CD4-positive, alpha-beta T cell (primary cell): ENCODE data around the gene UBA6. TPM values are rescaled to one million over a fixed set of nuclear protein-coding genes. Genes with fewer than 3 reads are reported as not detected.

ENCODE experiments used
- ATAC-seq: fragments of 200-7000 bp; cut with Tn5 transposase; one replicate; pipeline ENCODE4 v1.10.0; 2022; ENCODE audit warnings: mild to moderate bottlenecking; ENCODE audit not compliant: poor library complexity
- CTCF ChIA-PET: fragments of 350-600 bp; sonication (Branson Sonifier 250); formaldehyde crosslinking; loops from one replicate; lab custom pipeline; 2021; ENCODE audit warnings: antibody characterized with exemption, inconsistent platforms; lab: Charles Lee
- POLR2A ChIA-PET: fragments of 350-600 bp; sonication (Branson Sonifier 250); formaldehyde crosslinking; loops from one replicate; lab custom pipeline; 2021; ENCODE audit warnings: antibody characterized with exemption, inconsistent platforms; lab: Charles Lee
- DNase-seq, 14 experiments: peaks; one replicate each; pipeline ENCODE4 v3.0.0-alpha.2; 2013 to 2020; ENCODE audit warnings: mixed read lengths in 2 of 14
- H3K27ac ChIP-seq, 2 donors: one replicate each; pipeline versions ENCODE4 v1.5.1 to v1.7.0; 2013; ENCODE audit warnings: low read length in 2 of 2, low read depth in 1 of 2, mild to moderate bottlenecking in 1 of 2
- H3K27me3 ChIP-seq, 2 experiments: 1 replicate in 1 of 2; 2 replicates in 1 of 2; pipeline versions ENCODE4 v1.6.1 to v1.7.0; 2013; ENCODE audit warnings: low read length in 2 of 2, control low read depth in 1 of 2, mild to moderate bottlenecking in 1 of 2, moderate library complexity in 1 of 2; ENCODE audit not compliant: insufficient read depth in 2 of 2, control insufficient read depth in 1 of 2
- H3K36me3 ChIP-seq: one replicate; pipeline ENCODE4 v1.6.1; 2013; ENCODE audit warnings: low read length, control low read depth; ENCODE audit not compliant: insufficient read depth
- H3K4me1 ChIP-seq: one replicate; pipeline ENCODE4 v1.6.1; 2013; ENCODE audit warnings: low read length, control low read depth; ENCODE audit not compliant: insufficient read depth
- H3K4me3 ChIP-seq: one replicate; pipeline ENCODE4 v1.5.1; 2013; ENCODE audit warnings: mild to moderate bottlenecking, low read length, moderate library complexity
- H3K9me3 ChIP-seq, 2 experiments: 1 replicate in 1 of 2; 2 replicates in 1 of 2; pipeline versions ENCODE4 v1.6.1 to v1.7.0; 2013; ENCODE audit warnings: low read length in 2 of 2, mild to moderate bottlenecking in 2 of 2, control low read depth in 1 of 2, moderate library complexity in 1 of 2; ENCODE audit not compliant: control insufficient read depth in 1 of 2, insufficient read depth in 1 of 2
- H3K27ac Mint-ChIP-seq: one replicate; pipeline ENCODE4 v1.8.0; 2020; ENCODE audit warnings: mixed read lengths
- H3K27me3 Mint-ChIP-seq: one replicate; pipeline ENCODE4 v1.8.0; 2021; ENCODE audit warnings: mixed read lengths
- H3K36me3 Mint-ChIP-seq: one replicate; pipeline ENCODE4 v1.8.0; 2021; ENCODE audit warnings: low read depth, mixed read lengths
- H3K4me1 Mint-ChIP-seq: one replicate; pipeline ENCODE4 v1.8.0; 2021; ENCODE audit warnings: low read depth, mixed read lengths
- H3K4me3 Mint-ChIP-seq: one replicate; pipeline ENCODE4 v1.8.0; 2020; ENCODE audit warnings: mild to moderate bottlenecking, mixed read lengths
- H3K9me3 Mint-ChIP-seq: one replicate; pipeline ENCODE4 v1.8.0; 2020; ENCODE audit warnings: mixed read lengths
- CTCF ChIP-seq: fragments of 200-600 bp; IDR thresholded peaks from one replicate; pipeline ENCODE4 v1.8.0; 2022; ENCODE audit warnings: antibody characterized with exemption, mild to moderate bottlenecking
- intact Hi-C, 2 experiments: fragments of 100-400 bp; cut with DNase I in 1 of 2; cut with micrococcal nuclease in 1 of 2; formaldehyde crosslinking; loops; one replicate each; pipeline versions ENCODE4 v1.15.1 to v1.9.0; 2023 to 2025; cut with DNase I, micrococcal nuclease
- total RNA-seq, 174 experiments: library from RNA in 2 of 174; stranded (reverse) in 2 of 174; gene quantifications; one replicate each; pipeline ENCODE4 v1.2.3 and lab custom pipeline; 2021 to 2026

Gene UBA6
- total RNA-seq, 2 experiments from 2014 or later = 33.4 to 45.5 TPM

- Histone ChIP-seq H3K36me3 (peaks cover 56% of the 10 kb centered on the region), H3K27me3 (no peaks in the 10 kb centered on the region), H3K4me1 (no peaks in the 10 kb centered on the region), H3K9me3 (peaks cover 3 to 14% of the 10 kb centered on the region in 2 experiments), H3K4me3 (no peak overlapping the region), H3K27ac (no peak overlapping the region)
- no peak for ATAC-seq
- DNase-seq = no peak
- H3K36me3 Mint-ChIP-seq = peaks cover 99% of the 10 kb centered on the region
- intact Hi-C loops = no loop called here
- POLR2A ChIA-PET = no interaction called here
- CTCF ChIA-PET = no interaction called here
- no peaks in the 10 kb centered on the region for H3K27me3 Mint-ChIP-seq
- H3K4me3 Mint-ChIP-seq = no peak overlapping the region
- TF ChIP-seq CTCF = no peak
- peaks cover 11% of the 10 kb centered on the region for H3K9me3 Mint-ChIP-seq
- peaks cover 7% of the 10 kb centered on the region for H3K4me1 Mint-ChIP-seq
- H3K27ac Mint-ChIP-seq = no peak overlapping the region
Measured at GRCh38 chr4:67659065-67659464, 41.9 kb downstream of the UBA6 start.

DNA sequence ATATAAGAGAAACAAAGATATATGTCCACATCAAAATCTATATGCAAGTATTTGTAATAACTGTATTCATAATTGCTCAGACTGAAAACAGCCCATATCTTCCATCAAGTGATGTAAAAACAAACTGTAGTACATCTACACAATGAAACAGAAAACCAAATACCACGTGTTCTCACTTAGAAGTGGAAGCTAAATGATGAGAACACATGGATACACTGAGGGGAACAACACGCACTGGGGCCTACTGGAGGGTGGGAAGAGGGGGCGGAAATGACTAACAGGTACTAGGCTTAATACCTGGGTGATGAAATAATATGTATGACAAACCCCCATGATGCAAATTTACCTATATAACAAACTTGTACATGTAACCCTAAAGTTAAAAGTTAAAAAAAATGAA, 42.7 kb downstream of the UBA6 start:
- peaks cover 7% of the 10 kb centered on the region for H3K4me1 Mint-ChIP-seq
- CTCF ChIA-PET = no interaction called here
- Histone ChIP-seq H3K36me3 (peaks cover 49% of the 10 kb centered on the region), H3K27ac (no peak overlapping the region), H3K4me3 (no peak overlapping the region), H3K27me3 (no peaks in the 10 kb centered on the region), H3K4me1 (no peaks in the 10 kb centered on the region), H3K9me3 (peaks cover 3 to 14% of the 10 kb centered on the region in 2 experiments)
- peaks cover 99% of the 10 kb centered on the region for H3K36me3 Mint-ChIP-seq
- H3K4me3 Mint-ChIP-seq = no peak overlapping the region
- no peaks in the 10 kb centered on the region for H3K27me3 Mint-ChIP-seq
- H3K9me3 Mint-ChIP-seq = peaks cover 11% of the 10 kb centered on the region
- no peak for ATAC-seq
- POLR2A ChIA-PET = interaction anchor here (0.6 kb wide), 1 partner anchor 70 kb away, joined by 3 read pairs; no protein-coding TSS in a partner anchor
- no peak for TF ChIP-seq CTCF
- intact Hi-C loops = no loop called here
- no peak for DNase-seq
- H3K27ac Mint-ChIP-seq = no peak overlapping the region

DNA sequence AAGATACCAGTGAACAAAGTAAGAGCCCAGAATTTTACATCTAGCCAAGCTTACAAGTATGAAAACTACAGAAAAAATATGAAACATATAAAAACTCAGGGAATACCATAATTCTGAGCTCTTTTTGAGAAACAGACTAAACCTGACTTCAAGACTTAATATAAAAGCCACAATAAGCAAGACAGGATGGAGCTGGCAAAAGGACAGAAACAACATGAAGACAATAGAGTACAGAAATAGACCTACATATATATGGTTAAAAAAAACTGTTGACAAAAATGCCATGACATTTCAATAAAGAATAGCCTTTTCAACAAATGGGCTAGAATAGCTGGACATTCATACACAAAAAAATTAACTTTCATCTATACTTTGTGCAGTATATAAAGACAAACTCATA, 49.4 kb downstream of the UBA6 start:
- DNase-seq = no peak
- intact Hi-C loops = no loop called here
- Mint-ChIP-seq H3K4me3 (no peak overlapping the region), H3K36me3 (peaks cover 76% of the 10 kb centered on the region), H3K27me3 (no peaks in the 10 kb centered on the region), H3K9me3 (no peaks in the 10 kb centered on the region), H3K27ac (no peak overlapping the region), H3K4me1 (no peaks in the 10 kb centered on the region)
- Histone ChIP-seq H3K4me3 (no peak overlapping the region), H3K9me3 (no peaks in the 10 kb centered on the region), H3K4me1 (no peaks in the 10 kb centered on the region), H3K36me3 (peaks cover 9% of the 10 kb centered on the region), H3K27ac (no peak overlapping the region), H3K27me3 (no peaks in the 10 kb centered on the region)
- no peak for ATAC-seq
- TF ChIP-seq CTCF = no peak
- ChIA-PET POLR2A (no interaction called here), CTCF (interaction anchor here (1.2 kb wide), 1 partner anchor 19 kb away, joined by 3 read pairs; no protein-coding TSS in a partner anchor)
